ENCODE data around the gene NPHS1. TPM values are rescaled to one million over a fixed set of nuclear protein-coding genes. Genes with fewer than 3 reads are reported as not detected.

The NPHS1 gene
- total and polyA plus RNA-seq, 2 of the 8 experiments (the other 6 are each of a cell fraction or from before 2014, with no cell fraction given): 1.3 to 1.4 TPM

- no peak for TF ChIP-seq MAFK (IDR thresholded peaks at IDR 0.05; ENCODE audit: low read depth, low read length)
- TF ChIP-seq BRCA1 (IDR thresholded peaks at IDR 0.05; ENCODE audit: low read depth, low read length): no peak
- TF ChIP-seq CHD2 (IDR thresholded peaks at IDR 0.05; ENCODE audit: low read length): no peak
- TF ChIP-seq TBP (IDR thresholded peaks at IDR 0.05; ENCODE audit: low read depth, low read length): no peak
- TF ChIP-seq NANOG (IDR thresholded peaks at IDR 0.05; ENCODE audit: insufficient read depth, low read depth, low read length, poor library complexity, severe bottlenecking): no peak
- TF ChIP-seq BCL11A (IDR thresholded peaks at IDR 0.05; ENCODE audit: low read depth in 2 of 2, low read length in 2 of 2): no peak
- TF ChIP-seq SP1 (IDR thresholded peaks at IDR 0.05; ENCODE audit: low read depth, low read length): peak; percentile 27; the same call in 1 of the 2 replicates
- TF ChIP-seq POLR2A (IDR thresholded peaks at IDR 0.05; ENCODE audit: control extremely low read depth in 1 of 2, low read depth in 2 of 2, low read length in 2 of 2): no peak
- no peak for TF ChIP-seq GTF2F1 (IDR thresholded peaks at IDR 0.05; ENCODE audit: borderline replicate concordance, low read depth, low read length)
- TF ChIP-seq RFX5 (IDR thresholded peaks at IDR 0.05; ENCODE audit: borderline replicate concordance, low read depth, low read length): no peak
- TF ChIP-seq TAF7 (optimal IDR thresholded peaks at IDR 0.05; ENCODE audit: borderline replicate concordance, low read depth, low read length): no peak
- no peak for TF ChIP-seq EZH2 (IDR thresholded peaks at IDR 0.05; ENCODE audit: low read depth, low read length, severe bottlenecking)
- TF ChIP-seq JUN (IDR thresholded peaks at IDR 0.05; ENCODE audit: low read depth, low read length): no peak
- TF ChIP-seq SIN3A (conservative IDR thresholded peaks at IDR 0.05 in 1 of 2, IDR thresholded peaks at IDR 0.05 in 1 of 2; ENCODE audit: low read depth in 1 of 2, low read length in 2 of 2): peak; percentile 25 to 81; a peak in 1 of 4 replicates
- TF ChIP-seq TAF1 (IDR thresholded peaks at IDR 0.05; ENCODE audit: low read depth, low read length): peak; percentile 26; the same call in 1 of the 2 replicates
- TF ChIP-seq, protein P1, sequence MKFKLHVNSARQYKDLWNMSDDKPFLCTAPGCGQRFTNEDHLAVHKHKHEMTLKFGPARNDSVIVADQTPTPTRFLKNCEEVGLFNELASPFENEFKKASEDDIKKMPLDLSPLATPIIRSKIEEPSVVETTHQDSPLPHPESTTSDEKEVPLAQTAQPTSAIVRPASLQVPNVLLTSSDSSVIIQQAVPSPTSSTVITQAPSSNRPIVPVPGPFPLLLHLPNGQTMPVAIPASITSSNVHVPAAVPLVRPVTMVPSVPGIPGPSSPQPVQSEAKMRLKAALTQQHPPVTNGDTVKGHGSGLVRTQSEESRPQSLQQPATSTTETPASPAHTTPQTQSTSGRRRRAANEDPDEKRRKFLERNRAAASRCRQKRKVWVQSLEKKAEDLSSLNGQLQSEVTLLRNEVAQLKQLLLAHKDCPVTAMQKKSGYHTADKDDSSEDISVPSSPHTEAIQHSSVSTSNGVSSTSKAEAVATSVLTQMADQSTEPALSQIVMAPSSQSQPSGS (IDR thresholded peaks at IDR 0.05; ENCODE audit: low read length): no peak
- no peak for TF ChIP-seq RNF2 (IDR thresholded peaks at IDR 0.05; ENCODE audit: borderline replicate concordance, low read depth, low read length, missing control alignments, poor library complexity, severe bottlenecking)
- TF ChIP-seq RXRA (IDR thresholded peaks at IDR 0.05; ENCODE audit: insufficient read depth, low read depth, low read length): no peak
- TF ChIP-seq BACH1 (IDR thresholded peaks at IDR 0.05; ENCODE audit: low read length): peak; percentile 71
- TF ChIP-seq POLR2AphosphoS5 (IDR thresholded peaks at IDR 0.05; ENCODE audit: low read depth, low read length): no peak
- no peak for TF ChIP-seq POU5F1 (IDR thresholded peaks at IDR 0.05; ENCODE audit: low read depth, low read length)
These were observed 47.4 kb upstream of the NPHS1 start (continued) for GRCh38 chr19:35899547-35900214.
